Frontal cortex (tissue), 4 donors: ENCODE results near the gene TRIM64. TPM values are rescaled to one million over a fixed set of nuclear protein-coding genes. Genes with fewer than 3 reads are reported as not detected.
"Not testable (repeated sequence)": the region's sequence is repeated elsewhere in the genome, so short reads cannot be mapped to it uniquely, and the experiment has no call there.

ENCODE experiments used
- DNase-seq, 2 donors: peaks; one replicate each; pipeline ENCODE4 v3.0.0; 2012; ENCODE audit warnings: low spot score in 2 of 2
- FAIRE-seq: peaks from 2 replicates; lab custom pipeline; 2012; peaks lifted over from hg19 to GRCh38; lab: Jason Lieb, UNC
- small RNA-seq: library from RNA; depleted of rRNA; stranded (forward); fragments of <200 nt; gene quantifications from one replicate; pipeline ENCODE3, GENCODE V24; 2014
- total RNA-seq: library from RNA; depleted of rRNA; stranded (reverse); fragments of >200 nt; gene quantifications from one replicate; pipeline ENCODE4 v1.2.3, GENCODE V29; 2014
- donor health status: control.
- donor health status: control.
- donor health status: control.

TRIM64 gene
- total RNA-seq, result not detected

GRCh38 chr11:89965737-89966136 lies at the start of gene TRIM64:
Gene TRIM64, plus strand, starts transcription at chr11:89966037. Its CDS starts 2,467 bp downstream, at chr11:89968504.
- DNase-seq, FAIRE-seq: not testable (repeated sequence)

- FAIRE-seq (no peak), DNase-seq (no peak)
Measured at GRCh38 chr11:89922195-89922660, 43.6 kb upstream of the TRIM64 start, which contains the start of gene TRIM49D1. Gene TRIM49D1, minus strand, starts transcription at chr11:89922245. Its CDS starts 4,535 bp downstream, at chr11:89917710.

GRCh38 chr11:89923764-89924163 lies 42.1 kb upstream of the TRIM64 start, which contains the start of gene TRIM49D2:
Gene TRIM49D2, plus strand, starts transcription at chr11:89924064. Its CDS starts 2,698 bp downstream, at chr11:89926762.
- not testable (repeated sequence) for FAIRE-seq, DNase-seq

GRCh38 chr11:89960833-89961232 lies 5.0 kb upstream of the TRIM64 start:
- not testable (repeated sequence) for FAIRE-seq, DNase-seq

Small RNA genes within 50 kb of the gene (small RNA-seq; reads per million reads assigned to genes)
- gene AP004607.1, result not detected

Other genes with a start within 250 kb of the TRIM64 start
- under 0.01 TPM for gene TRIM49, start 157.5 kb upstream of the TRIM64 start, total RNA-seq
- not detected for gene TRIM64B, start 87.5 kb upstream of the TRIM64 start, total RNA-seq
- not detected for gene TRIM49D1, start 43.8 kb upstream of the TRIM64 start, total RNA-seq
- not detected for gene TRIM49D2, start 42.0 kb upstream of the TRIM64 start, total RNA-seq
- 0.41 TPM for gene TRIM49C, start 65.1 kb downstream of the TRIM64 start, total RNA-seq
- gene UBTFL1, start 119.9 kb downstream of the TRIM64 start, total RNA-seq, result not detected
- 6.9 TPM for gene NAALAD2, start 168.6 kb downstream of the TRIM64 start, total RNA-seq